Natural killer cell (primary cell): Measurements from ENCODE around the gene VMA21. TPM values are rescaled to one million over a fixed set of nuclear protein-coding genes. Genes with fewer than 3 reads are reported as not detected.

ENCODE experiments used
- ATAC-seq, 3 donors: fragments of 150-1000 bp in 2 of 3; fragments of 200-7000 bp in 1 of 3; cut with Tn5 transposase; 1 replicate in 1 of 3; 2 replicates in 2 of 3; pipeline ENCODE4 v1.10.0; 2021; ENCODE audit warnings: mild to moderate bottlenecking in 2 of 3, moderate library complexity in 2 of 3
- DNase-seq, 2 donors: peaks; one replicate each; pipeline versions ENCODE4 v3.0.0 to v3.0.0-alpha.2; 2013 to 2021; ENCODE audit warnings: mixed read lengths in 1 of 2
- H3K27ac ChIP-seq: one replicate; pipeline ENCODE4 v1.5.1; 2013; ENCODE audit warnings: mild to moderate bottlenecking, low read length
- H3K27me3 ChIP-seq: one replicate; pipeline ENCODE4 v1.6.1; 2013; ENCODE audit warnings: low read length; ENCODE audit not compliant: control insufficient read depth, insufficient read depth
- H3K36me3 ChIP-seq: one replicate; pipeline ENCODE4 v1.6.1; 2013; ENCODE audit warnings: low read length; ENCODE audit not compliant: control insufficient read depth, insufficient read depth
- H3K4me1 ChIP-seq: one replicate; pipeline ENCODE4 v1.6.1; 2013; ENCODE audit warnings: low read length; ENCODE audit not compliant: control insufficient read depth, insufficient read depth
- H3K4me3 ChIP-seq: one replicate; pipeline ENCODE4 v1.5.1; 2013; ENCODE audit warnings: low read length
- H3K9me3 ChIP-seq: one replicate; pipeline ENCODE4 v1.6.1; 2013; ENCODE audit warnings: low read length; ENCODE audit not compliant: control insufficient read depth, insufficient read depth
- H3K27ac Mint-ChIP-seq, 2 donors: one replicate each; pipeline ENCODE4 v1.8.0; 2022; ENCODE audit warnings: mild to moderate bottlenecking in 2 of 2, mixed read lengths in 2 of 2, moderate library complexity in 1 of 2
- H3K27me3 Mint-ChIP-seq, 2 donors: one replicate each; pipeline ENCODE4 v1.8.0; 2022; ENCODE audit warnings: low read depth in 2 of 2, mixed read lengths in 2 of 2
- H3K36me3 Mint-ChIP-seq: one replicate; pipeline ENCODE4 v1.8.0; 2022; ENCODE audit warnings: mixed read lengths
- H3K4me1 Mint-ChIP-seq, 2 donors: one replicate each; pipeline ENCODE4 v1.8.0; 2022; ENCODE audit warnings: mixed read lengths in 2 of 2
- H3K4me3 Mint-ChIP-seq: one replicate; pipeline ENCODE4 v1.8.0; 2022; ENCODE audit warnings: mild to moderate bottlenecking, moderate library complexity, mixed read lengths
- H3K9me3 Mint-ChIP-seq, 2 donors: one replicate each; pipeline ENCODE4 v1.8.0; 2022; ENCODE audit warnings: mixed read lengths in 2 of 2
- WGBS: methylation state at CpG from one replicate; pipeline ENCODE4 v1.1.7; 2013; ENCODE audit warnings: missing lambda C conversion rate; ENCODE audit not compliant: insufficient coverage; 5-methylcytosine and 5-hydroxymethylcytosine counted together
- intact Hi-C: fragments of 100-400 bp; cut with micrococcal nuclease; formaldehyde crosslinking; loops from one replicate; pipeline ENCODE4 v1.14.2; 2022
- total RNA-seq, 4 donors: library from RNA; stranded (reverse); fragments of 120-200 nt in 1 of 4; gene quantifications; one replicate each; pipeline versions ENCODE4 v1.2.3 to v1.2.4, GENCODE V29; 2013 to 2022
- TF ChIP-seq, protein P1 (sequence below): fragments of 200-600 bp; IDR thresholded peaks from one replicate; pipeline ENCODE4 v1.8.0; 2022; ENCODE audit warnings: antibody characterized with exemption

The VMA21 gene, protein sequence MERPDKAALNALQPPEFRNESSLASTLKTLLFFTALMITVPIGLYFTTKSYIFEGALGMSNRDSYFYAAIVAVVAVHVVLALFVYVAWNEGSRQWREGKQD
- 10 to 100 TPM; 20.0 to 21.9 (median 21.4) TPM for total RNA-seq
- total RNA-seq (2013): 30.9 TPM

DNA sequence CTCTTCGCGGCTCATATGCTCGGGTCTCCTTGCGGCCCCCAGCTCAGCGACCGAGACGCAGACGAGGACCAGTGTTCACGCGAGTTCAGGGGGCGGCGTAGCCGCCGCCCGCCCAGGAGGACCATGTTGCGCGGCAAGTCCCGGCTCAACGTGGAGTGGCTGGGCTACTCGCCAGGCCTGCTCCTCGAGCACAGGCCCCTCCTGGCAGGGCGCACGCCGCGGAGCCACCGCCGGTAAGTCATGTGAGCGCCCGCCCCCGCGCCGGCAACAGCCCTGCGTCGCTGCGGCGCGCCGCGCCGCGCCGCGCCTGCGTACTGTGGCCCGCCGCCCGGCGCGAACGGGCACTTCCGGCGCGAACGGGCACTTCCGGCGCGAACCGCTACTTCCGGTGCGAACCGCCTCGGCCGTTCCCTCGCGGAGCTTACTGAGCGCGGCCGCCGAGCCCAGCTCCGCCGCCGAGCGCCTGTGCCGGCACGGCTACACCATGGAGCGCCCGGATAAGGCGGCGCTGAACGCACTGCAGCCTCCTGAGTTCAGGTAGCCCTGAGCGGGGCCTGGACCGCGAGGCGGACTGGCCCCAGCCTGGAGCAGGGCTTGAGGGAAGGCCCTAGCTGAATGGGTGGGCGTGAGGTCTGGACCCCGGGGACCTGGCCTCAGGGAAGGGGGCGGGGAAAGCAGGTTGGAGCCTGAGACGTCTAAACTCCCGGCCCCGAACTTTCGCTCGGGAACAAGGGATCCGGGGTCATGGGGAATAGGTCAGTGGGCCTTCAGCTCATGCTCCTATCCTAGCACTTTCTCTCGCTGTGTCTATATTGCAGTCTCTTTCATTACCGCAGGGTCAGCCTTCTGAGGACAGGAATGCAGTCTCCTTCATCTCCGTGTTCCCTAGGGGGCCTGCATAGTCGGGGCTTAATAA, at the start of gene VMA21:
Gene VMA21, plus strand, starts transcription at position 382 of the 916 bp plus-strand sequence. Its CDS starts 103 bp downstream, at position 485.
- Histone ChIP-seq H3K36me3 (no peaks in the 10 kb centered on the region), H3K27me3 (no peaks in the 10 kb centered on the region), H3K4me1 (peaks cover 49% of the 10 kb centered on the region), H3K27ac (peak within 1 kb of the TSS; percentile 99), H3K9me3 (no peaks in the 10 kb centered on the region), H3K4me3 (peak within 1 kb of the TSS; percentile 87)
- H3K4me3 Mint-ChIP-seq: peak within 1 kb of the TSS; percentile 89
- TF ChIP-seq, protein P1, sequence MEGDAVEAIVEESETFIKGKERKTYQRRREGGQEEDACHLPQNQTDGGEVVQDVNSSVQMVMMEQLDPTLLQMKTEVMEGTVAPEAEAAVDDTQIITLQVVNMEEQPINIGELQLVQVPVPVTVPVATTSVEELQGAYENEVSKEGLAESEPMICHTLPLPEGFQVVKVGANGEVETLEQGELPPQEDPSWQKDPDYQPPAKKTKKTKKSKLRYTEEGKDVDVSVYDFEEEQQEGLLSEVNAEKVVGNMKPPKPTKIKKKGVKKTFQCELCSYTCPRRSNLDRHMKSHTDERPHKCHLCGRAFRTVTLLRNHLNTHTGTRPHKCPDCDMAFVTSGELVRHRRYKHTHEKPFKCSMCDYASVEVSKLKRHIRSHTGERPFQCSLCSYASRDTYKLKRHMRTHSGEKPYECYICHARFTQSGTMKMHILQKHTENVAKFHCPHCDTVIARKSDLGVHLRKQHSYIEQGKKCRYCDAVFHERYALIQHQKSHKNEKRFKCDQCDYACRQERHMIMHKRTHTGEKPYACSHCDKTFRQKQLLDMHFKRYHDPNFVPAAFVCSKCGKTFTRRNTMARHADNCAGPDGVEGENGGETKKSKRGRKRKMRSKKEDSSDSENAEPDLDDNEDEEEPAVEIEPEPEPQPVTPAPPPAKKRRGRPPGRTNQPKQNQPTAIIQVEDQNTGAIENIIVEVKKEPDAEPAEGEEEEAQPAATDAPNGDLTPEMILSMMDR: no peak
- H3K27me3 Mint-ChIP-seq: no peaks in the 10 kb centered on the region
- peak within 1 kb of the TSS; percentile 94 to 97 for H3K27ac Mint-ChIP-seq
- no peaks in the 10 kb centered on the region for H3K9me3 Mint-ChIP-seq
- intact Hi-C loops: loop anchor here (1.0 kb wide), 1 partner anchor 91 kb away; no protein-coding TSS in a partner anchor
- no peaks in the 10 kb centered on the region for H3K36me3 Mint-ChIP-seq
- peak; percentile 76 to 91 (median 83) for ATAC-seq
- under 1% methylated on average over 97 of the region's 97 CpGs for WGBS
- DNase-seq: peak; percentile 80 to 89
- H3K4me1 Mint-ChIP-seq: peaks cover 54 to 58% of the 10 kb centered on the region in 2 donors

DNA sequence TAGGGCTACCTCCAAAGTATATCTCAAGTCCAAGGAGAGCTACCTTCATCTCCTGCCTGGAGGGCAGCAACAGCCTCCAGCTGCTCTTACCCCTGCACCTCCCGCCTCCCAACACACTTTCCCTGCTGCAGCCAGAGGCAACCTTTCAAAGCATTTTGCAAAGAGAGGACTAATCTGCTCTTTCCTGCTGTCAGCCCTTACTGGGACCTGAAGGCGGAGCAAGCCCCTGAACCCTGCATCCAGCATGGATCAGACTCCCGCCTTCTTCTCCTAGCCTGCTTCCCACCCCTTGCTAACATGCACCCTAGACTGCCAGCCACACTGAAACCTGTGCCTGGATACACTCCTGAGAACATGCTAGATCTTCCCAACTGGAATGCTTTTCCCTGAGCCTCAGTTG, 37.7 kb upstream of the VMA21 start:
- no peak for DNase-seq
- WGBS: 90% methylated on average over 3 of the region's 3 CpGs
- TF ChIP-seq, protein P1: no peak

DNA sequence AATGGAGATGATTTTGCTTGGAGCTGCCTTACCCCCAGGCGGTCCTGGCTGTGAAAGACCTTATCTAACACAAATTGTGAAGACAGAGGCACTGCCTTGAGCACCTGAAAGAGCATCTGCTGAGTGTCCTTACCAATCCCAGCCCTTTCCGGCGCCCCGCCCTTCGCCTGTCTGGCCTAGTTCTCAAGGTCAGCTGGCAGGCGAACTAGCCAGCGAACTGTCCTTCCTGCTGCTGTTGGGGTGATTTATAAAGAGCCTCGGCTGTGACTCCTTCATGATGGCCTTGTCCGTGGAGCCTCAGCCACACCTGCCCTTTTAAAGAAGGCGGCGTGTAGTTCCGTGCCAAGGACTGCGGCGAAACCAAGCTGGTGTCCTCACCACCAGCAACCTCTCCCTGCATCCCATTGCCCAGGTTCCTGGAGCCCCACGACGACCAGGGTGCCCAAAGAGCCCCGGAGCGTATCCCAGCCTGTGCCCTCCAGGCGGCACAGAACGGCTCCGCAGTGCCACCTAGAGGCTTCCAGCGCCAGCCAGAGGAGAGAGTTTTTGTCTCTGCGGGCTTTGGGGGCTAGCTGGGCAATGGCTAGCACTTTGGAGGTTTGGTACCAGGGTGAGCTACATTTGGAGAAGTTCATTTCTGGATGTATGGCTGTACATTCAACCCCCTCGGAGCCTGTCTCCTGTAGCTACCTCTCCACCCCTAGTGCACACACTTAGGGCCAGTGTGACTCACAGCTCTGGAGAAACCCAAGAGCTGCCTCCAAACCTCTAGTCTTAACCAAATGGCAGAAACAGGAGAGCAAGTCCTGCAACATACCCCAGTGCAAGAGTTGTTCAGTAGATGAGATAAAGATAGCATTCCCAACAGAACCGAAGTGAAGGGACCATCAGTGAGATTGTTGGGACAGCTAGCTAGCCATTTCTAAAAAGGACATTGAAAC, 36.8 kb upstream of the VMA21 start:
- peak; percentile 22 to 58 for DNase-seq
- H3K4me1 ChIP-seq: peaks cover 7% of the 10 kb centered on the region
- Mint-ChIP-seq H3K4me3 (peak overlapping the region; percentile 62), H3K4me1 (peaks cover 0 to 7% of the 10 kb centered on the region in 2 donors), H3K9me3 (no peaks in the 10 kb centered on the region), H3K27me3 (peaks cover 17 to 36% of the 10 kb centered on the region in 2 donors), H3K27ac (no peak overlapping the region), H3K36me3 (no peaks in the 10 kb centered on the region)
- TF ChIP-seq, protein P1: peak; percentile 56
- 11% methylated on average over 24 of the region's 25 CpGs for WGBS
- H3K36me3 ChIP-seq: no peaks in the 10 kb centered on the region
- H3K4me3 ChIP-seq: no peak overlapping the region
- ATAC-seq: peak; percentile 49 to 87 (median 70)
- H3K27me3 ChIP-seq: no peaks in the 10 kb centered on the region
- no peak overlapping the region for H3K27ac ChIP-seq
- no peaks in the 10 kb centered on the region for H3K9me3 ChIP-seq
- intact Hi-C loops: no loop called here

More for the DNA sequence above, 37.7 kb upstream of the VMA21 start:
- no peak for ATAC-seq
- H3K4me1 Mint-ChIP-seq: peaks cover 0 to 7% of the 10 kb centered on the region in 2 donors
- H3K27me3 Mint-ChIP-seq: peaks cover 21 to 42% of the 10 kb centered on the region in 2 donors
- no peak overlapping the region for H3K27ac Mint-ChIP-seq
- Histone ChIP-seq H3K36me3 (no peaks in the 10 kb centered on the region), H3K4me3 (no peak overlapping the region), H3K4me1 (peaks cover 7% of the 10 kb centered on the region), H3K27ac (no peak overlapping the region), H3K9me3 (no peaks in the 10 kb centered on the region), H3K27me3 (no peaks in the 10 kb centered on the region)
- H3K4me3 Mint-ChIP-seq: no peak overlapping the region
- intact Hi-C loops: no loop called here
- no peaks in the 10 kb centered on the region for H3K36me3 Mint-ChIP-seq
- no peaks in the 10 kb centered on the region for H3K9me3 Mint-ChIP-seq
